DMS 273 treated with DMSO at 0.1 percent for 48 hours (cell line): Measurements from ENCODE around the gene SMTN.
"Not testable (repeated sequence)": the region's sequence is repeated elsewhere in the genome, so short reads cannot be mapped to it uniquely, and the experiment has no call there.

ENCODE experiments used
- DNase-seq: peaks from one replicate; lab custom pipeline; 2025; lab: John Stamatoyannopoulos, UW

SMTN gene

GRCh38 chr22:31090217-31091085 lies 9.3 kb downstream of the SMTN start:
- DNase-seq = no peak

GRCh38 chr22:31091106-31091975 lies 10.2 kb downstream of the SMTN start:
- no peak for DNase-seq

- no peak for DNase-seq
Observed at GRCh38 chr22:31092161-31092560, 11.0 kb downstream of the SMTN start.

GRCh38 chr22:31093086-31093850 lies 12.2 kb downstream of the SMTN start:
- no peak for DNase-seq

- DNase-seq = peak; percentile 58
Observed at GRCh38 chr22:31094021-31094551, 13.0 kb downstream of the SMTN start.

GRCh38 chr22:31094741-31095140 lies 13.6 kb downstream of the SMTN start:
- DNase-seq = no peak

- no peak for DNase-seq
Observed at GRCh38 chr22:31095637-31096249, 14.6 kb downstream of the SMTN start.

- no peak for DNase-seq
Observed at GRCh38 chr22:31096657-31097279, 15.7 kb downstream of the SMTN start.

- not testable (repeated sequence) for DNase-seq
Observed at GRCh38 chr22:31097539-31097938, 16.4 kb downstream of the SMTN start.

GRCh38 chr22:31097941-31098631 lies 17.0 kb downstream of the SMTN start:
- DNase-seq = no peak

- no peak for DNase-seq
Observed at GRCh38 chr22:31098632-31099110, 17.6 kb downstream of the SMTN start.

GRCh38 chr22:31099386-31099785 lies 18.3 kb downstream of the SMTN start:
- no peak for DNase-seq

GRCh38 chr22:31099841-31100761 lies 19.0 kb downstream of the SMTN start:
- DNase-seq = no peak

GRCh38 chr22:31100762-31101525 lies 19.8 kb downstream of the SMTN start:
- DNase-seq = no peak

- DNase-seq = no peak
Observed at GRCh38 chr22:31102441-31103081, 21.4 kb downstream of the SMTN start.

- no peak for DNase-seq
Observed at GRCh38 chr22:31103111-31103510, 22.0 kb downstream of the SMTN start.

GRCh38 chr22:31103899-31104694 lies 23.0 kb downstream of the SMTN start:
- DNase-seq = no peak
